ENCODE results near the gene MBNL2.
A peak's percentile ranks its signal among the peaks of the same experiment; 100 is the strongest.

The MBNL2 gene

GRCh38 chr13:97425590-97425989 lies 203.5 kb downstream of the MBNL2 start:
- Histone ChIP-seq H3K4me3 (ENCODE audit: low read length) (no peak overlapping the region), H2AFZ (ENCODE audit: low read depth, low read length) (no peak overlapping the region), H3K36me3 (ENCODE audit: insufficient read depth, low read length) (no peaks in the 10 kb centered on the region)

DNA sequence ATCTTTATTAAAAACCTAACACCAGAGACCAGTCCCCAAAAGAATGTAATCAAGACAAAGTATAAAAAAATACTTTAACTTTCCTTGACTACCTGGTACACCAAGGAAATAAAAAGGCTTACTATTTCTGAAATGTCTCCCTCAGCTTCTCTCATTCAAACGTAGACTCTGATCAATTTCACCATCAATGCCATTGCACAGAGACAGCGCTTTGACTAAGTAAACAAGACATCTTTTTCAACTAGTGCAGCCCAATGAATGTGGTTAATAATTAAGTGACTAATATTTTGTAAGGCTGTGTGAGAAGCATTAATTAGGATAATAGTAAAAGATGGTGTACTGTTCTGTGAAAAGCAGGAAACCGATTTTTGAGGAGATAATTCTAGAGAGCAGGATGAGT lies 204.6 kb downstream of the MBNL2 start:
- no peak overlapping the region for H3K4me3 ChIP-seq (ENCODE audit: low read length)
- no peaks in the 10 kb centered on the region for H3K27me3 ChIP-seq (ENCODE audit: insufficient read depth, low read length)

More at GRCh38 chr13:97425590-97425989, 203.5 kb downstream of the MBNL2 start:
- no peaks in the 10 kb centered on the region for H3K9me3 ChIP-seq (ENCODE audit: low read length)
- H3K27me3 ChIP-seq (ENCODE audit: insufficient read depth, low read length) = no peaks in the 10 kb centered on the region
- peaks cover 11% of the 10 kb centered on the region for H3K4me1 ChIP-seq (ENCODE audit: insufficient read depth, low read length)

GRCh38 chr13:97429681-97430081 lies 207.5 kb downstream of the MBNL2 start:
- H2AFZ ChIP-seq (ENCODE audit: low read depth, low read length) = no peak overlapping the region
- H3K9me3 ChIP-seq (ENCODE audit: low read length) = no peaks in the 10 kb centered on the region
- H3K4me1 ChIP-seq (ENCODE audit: insufficient read depth, low read length) = peaks cover 25% of the 10 kb centered on the region
- no peaks in the 10 kb centered on the region for H3K27me3 ChIP-seq (ENCODE audit: insufficient read depth, low read length)
- no peaks in the 10 kb centered on the region for H3K36me3 ChIP-seq (ENCODE audit: insufficient read depth, low read length)
- H3K4me3 ChIP-seq (ENCODE audit: low read length) = no peak overlapping the region

More for the DNA sequence above, 204.6 kb downstream of the MBNL2 start:
- no peaks in the 10 kb centered on the region for H3K36me3 ChIP-seq (ENCODE audit: insufficient read depth, low read length)
- peaks cover 22% of the 10 kb centered on the region for H3K4me1 ChIP-seq (ENCODE audit: insufficient read depth, low read length)
- H3K9me3 ChIP-seq (ENCODE audit: low read length) = no peaks in the 10 kb centered on the region
- no peak overlapping the region for H2AFZ ChIP-seq (ENCODE audit: low read depth, low read length)

DNA sequence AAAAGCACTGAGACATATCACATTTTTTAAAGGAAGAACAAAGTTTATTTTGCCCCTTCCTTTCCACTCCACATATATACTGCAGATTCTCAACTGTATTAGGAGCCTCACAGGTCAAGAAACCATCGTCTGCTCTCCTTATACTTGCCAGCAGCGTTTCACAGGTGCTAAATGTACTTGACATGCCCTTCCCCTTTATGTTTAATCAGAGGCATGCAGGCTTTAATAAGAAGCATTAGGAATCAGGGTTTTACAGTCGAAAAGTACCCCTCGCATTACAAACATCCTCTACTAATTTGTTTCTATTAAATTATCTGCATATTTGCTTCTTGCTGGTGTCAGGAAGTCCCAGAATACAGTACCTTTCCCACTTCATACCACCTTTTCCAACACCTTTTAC lies 208.2 kb downstream of the MBNL2 start:
- Histone ChIP-seq H3K36me3 (ENCODE audit: insufficient read depth, low read length) (no peaks in the 10 kb centered on the region), H2AFZ (ENCODE audit: low read depth, low read length) (no peak overlapping the region), H3K4me3 (ENCODE audit: low read length) (no peak overlapping the region), H3K4me1 (ENCODE audit: insufficient read depth, low read length) (peaks cover 25% of the 10 kb centered on the region), H3K27me3 (ENCODE audit: insufficient read depth, low read length) (no peaks in the 10 kb centered on the region), H3K9me3 (ENCODE audit: low read length) (no peaks in the 10 kb centered on the region)

- no peak overlapping the region for H2AFZ ChIP-seq (ENCODE audit: low read depth, low read length)
- peaks cover 32% of the 10 kb centered on the region for H3K4me1 ChIP-seq (ENCODE audit: insufficient read depth, low read length)
- H3K27me3 ChIP-seq (ENCODE audit: insufficient read depth, low read length) = no peaks in the 10 kb centered on the region
- no peaks in the 10 kb centered on the region for H3K36me3 ChIP-seq (ENCODE audit: insufficient read depth, low read length)
- no peaks in the 10 kb centered on the region for H3K9me3 ChIP-seq (ENCODE audit: low read length)
- peak overlapping the region; percentile 58 for H3K4me3 ChIP-seq (ENCODE audit: low read length)
Observed at GRCh38 chr13:97431171-97431764, 209.1 kb downstream of the MBNL2 start.

DNA sequence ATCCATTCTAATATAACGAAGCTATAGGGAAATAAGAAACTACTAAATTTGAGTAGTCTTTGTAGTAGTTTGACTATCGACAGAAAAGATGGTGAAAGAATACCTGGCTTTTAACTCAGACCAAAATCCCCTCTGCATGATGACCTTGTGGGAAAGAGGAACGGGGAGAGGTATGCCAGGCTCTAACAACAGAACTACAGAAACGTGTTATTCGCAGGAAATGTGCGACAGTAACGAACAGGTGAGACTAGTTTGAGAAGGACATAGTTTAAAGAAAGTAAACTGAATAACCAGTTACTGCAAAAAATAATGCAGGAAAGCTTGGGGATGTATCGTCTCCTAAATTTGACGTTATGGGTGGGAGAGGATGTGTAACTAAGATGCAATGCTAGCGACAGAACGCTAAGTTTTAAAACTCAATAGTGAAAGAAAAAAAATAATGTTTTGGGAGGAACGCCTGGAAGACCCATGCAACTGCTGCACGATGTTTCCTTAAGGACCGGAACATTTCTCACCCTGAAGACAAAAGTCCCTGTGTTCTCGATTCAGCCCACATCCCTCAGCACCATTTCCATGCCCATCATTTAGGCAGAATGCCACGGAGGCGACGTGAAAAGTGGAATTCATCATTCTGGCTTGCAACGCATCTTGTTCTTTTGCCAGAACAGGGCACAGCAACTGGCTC lies 210.2 kb downstream of the MBNL2 start:
- H3K9me3 ChIP-seq (ENCODE audit: low read length) = no peaks in the 10 kb centered on the region
- no peaks in the 10 kb centered on the region for H3K27me3 ChIP-seq (ENCODE audit: insufficient read depth, low read length)
- peaks cover 38% of the 10 kb centered on the region for H3K4me1 ChIP-seq (ENCODE audit: insufficient read depth, low read length)
- H2AFZ ChIP-seq (ENCODE audit: low read depth, low read length) = peak overlapping the region; percentile 4
- H3K4me3 ChIP-seq (ENCODE audit: low read length) = peak overlapping the region; percentile 58
- H3K36me3 ChIP-seq (ENCODE audit: insufficient read depth, low read length) = peaks cover 2% of the 10 kb centered on the region

DNA sequence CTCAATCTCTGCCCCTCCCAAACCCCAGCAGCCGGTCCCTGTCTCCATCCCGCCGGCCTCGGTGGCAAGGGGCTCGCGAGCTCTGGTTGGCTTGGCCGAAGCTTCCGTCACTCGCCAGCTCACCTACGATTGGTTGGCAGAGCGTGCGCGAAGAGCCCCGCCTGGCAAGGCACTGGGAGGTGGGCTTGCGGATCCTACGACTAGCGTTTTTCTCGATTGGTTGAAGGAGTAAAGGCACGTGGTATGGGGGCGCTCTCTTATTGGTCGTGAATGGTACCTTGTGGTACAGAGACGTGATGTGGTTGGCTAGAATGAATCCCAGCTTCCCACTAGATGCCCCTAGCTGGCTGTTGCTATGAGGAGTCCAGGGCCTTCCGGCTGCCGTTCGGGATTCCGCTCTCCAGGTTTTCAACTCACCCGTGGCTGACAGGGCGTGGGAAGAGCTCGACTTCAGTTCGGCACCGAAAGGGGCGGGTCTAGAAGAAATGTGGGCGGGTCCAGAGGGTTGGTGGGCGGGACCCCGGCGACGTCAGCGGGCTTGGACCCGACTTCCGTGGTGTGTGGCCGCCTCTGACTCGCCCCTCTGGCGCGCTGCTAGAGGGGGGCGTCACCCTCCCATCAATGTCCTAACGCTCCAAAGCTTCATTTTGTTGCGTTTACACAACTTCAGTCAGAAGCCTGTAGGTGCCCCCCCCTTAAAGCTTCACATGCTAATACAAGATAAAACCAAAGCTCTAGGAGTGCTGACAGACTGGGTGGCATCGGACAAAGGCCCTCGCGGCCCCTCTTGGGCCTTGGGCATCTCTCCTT lies 211.0 kb downstream of the MBNL2 start:
- peaks cover 38% of the 10 kb centered on the region for H3K4me1 ChIP-seq (ENCODE audit: insufficient read depth, low read length)
- no peaks in the 10 kb centered on the region for H3K27me3 ChIP-seq (ENCODE audit: insufficient read depth, low read length)
- peak overlapping the region; percentile 79 for H2AFZ ChIP-seq (ENCODE audit: low read depth, low read length)
- peak overlapping the region; percentile 58 for H3K4me3 ChIP-seq (ENCODE audit: low read length)
- peaks cover 2% of the 10 kb centered on the region for H3K36me3 ChIP-seq (ENCODE audit: insufficient read depth, low read length)
- H3K9me3 ChIP-seq (ENCODE audit: low read length) = no peaks in the 10 kb centered on the region

- H3K9me3 ChIP-seq (ENCODE audit: low read length) = no peaks in the 10 kb centered on the region
- no peaks in the 10 kb centered on the region for H3K27me3 ChIP-seq (ENCODE audit: insufficient read depth, low read length)
- H3K4me3 ChIP-seq (ENCODE audit: low read length) = peak within 1 kb of the TSS; percentile 98
- H2AFZ ChIP-seq (ENCODE audit: low read depth, low read length) = peak within 1 kb of the TSS; percentile 79
- peaks cover 39% of the 10 kb centered on the region for H3K4me1 ChIP-seq (ENCODE audit: insufficient read depth, low read length)
- H3K36me3 ChIP-seq (ENCODE audit: insufficient read depth, low read length) = peaks cover 2% of the 10 kb centered on the region
Observed at GRCh38 chr13:97433727-97434396, 211.7 kb downstream of the MBNL2 start, which contains the start of gene RAP2A. RAP2A (plus strand) TSS chr13:97434169; CDS start chr13:97434471, 302 bp downstream.

GRCh38 chr13:97434397-97435201 lies 212.5 kb downstream of the MBNL2 start:
- peak overlapping the region; percentile 34 for H2AFZ ChIP-seq (ENCODE audit: low read depth, low read length)
- peaks cover 38% of the 10 kb centered on the region for H3K4me1 ChIP-seq (ENCODE audit: insufficient read depth, low read length)
- H3K9me3 ChIP-seq (ENCODE audit: low read length) = no peaks in the 10 kb centered on the region

GRCh38 chr13:97435323-97435722 lies 213.2 kb downstream of the MBNL2 start:
- peaks cover 31% of the 10 kb centered on the region for H3K4me1 ChIP-seq (ENCODE audit: insufficient read depth, low read length)
- H3K4me3 ChIP-seq (ENCODE audit: low read length) = peak overlapping the region; percentile 98
- no peaks in the 10 kb centered on the region for H3K9me3 ChIP-seq (ENCODE audit: low read length)
- H3K27me3 ChIP-seq (ENCODE audit: insufficient read depth, low read length) = no peaks in the 10 kb centered on the region
- H3K36me3 ChIP-seq (ENCODE audit: insufficient read depth, low read length) = peaks cover 12% of the 10 kb centered on the region
- H2AFZ ChIP-seq (ENCODE audit: low read depth, low read length) = peak overlapping the region; percentile 34

More at GRCh38 chr13:97434397-97435201, 212.5 kb downstream of the MBNL2 start:
- Histone ChIP-seq H3K4me3 (ENCODE audit: low read length) (peak overlapping the region; percentile 98), H3K36me3 (ENCODE audit: insufficient read depth, low read length) (peaks cover 9% of the 10 kb centered on the region), H3K27me3 (ENCODE audit: insufficient read depth, low read length) (no peaks in the 10 kb centered on the region)

DNA sequence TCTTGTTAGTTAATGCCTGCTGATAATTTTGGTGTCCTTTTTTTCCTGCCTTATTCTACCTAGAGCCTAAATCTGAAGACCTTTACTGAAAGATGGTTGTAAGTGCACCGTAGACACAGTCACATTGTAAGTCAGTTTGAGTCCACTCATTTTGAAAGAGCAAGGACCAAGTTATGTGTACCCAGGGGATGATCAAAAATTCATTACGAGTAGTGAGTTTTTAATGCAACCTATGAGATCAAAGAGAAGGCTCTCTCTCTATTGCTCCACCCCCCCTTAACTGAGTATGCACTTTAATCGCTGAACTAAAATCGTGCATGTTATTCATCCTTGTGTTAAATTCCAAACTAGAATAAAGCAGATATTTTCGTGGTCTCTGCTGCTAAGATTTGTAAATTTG lies 213.7 kb downstream of the MBNL2 start:
- Histone ChIP-seq H3K9me3 (ENCODE audit: low read length) (no peaks in the 10 kb centered on the region), H3K4me1 (ENCODE audit: insufficient read depth, low read length) (peaks cover 26% of the 10 kb centered on the region), H3K36me3 (ENCODE audit: insufficient read depth, low read length) (peaks cover 12% of the 10 kb centered on the region), H2AFZ (ENCODE audit: low read depth, low read length) (no peak overlapping the region), H3K4me3 (ENCODE audit: low read length) (peak overlapping the region; percentile 98), H3K27me3 (ENCODE audit: insufficient read depth, low read length) (no peaks in the 10 kb centered on the region)

GRCh38 chr13:97436845-97437244 lies 214.7 kb downstream of the MBNL2 start:
- peaks cover 20% of the 10 kb centered on the region for H3K4me1 ChIP-seq (ENCODE audit: insufficient read depth, low read length)
- H2AFZ ChIP-seq (ENCODE audit: low read depth, low read length) = no peak overlapping the region
- no peaks in the 10 kb centered on the region for H3K27me3 ChIP-seq (ENCODE audit: insufficient read depth, low read length)
- H3K9me3 ChIP-seq (ENCODE audit: low read length) = no peaks in the 10 kb centered on the region
- peak overlapping the region; percentile 98 for H3K4me3 ChIP-seq (ENCODE audit: low read length)
- peaks cover 13% of the 10 kb centered on the region for H3K36me3 ChIP-seq (ENCODE audit: insufficient read depth, low read length)

Measured in neuron (in vitro differentiated cells).